Tibial artery (tissue), 4 donors: Measurements from ENCODE around the gene HDAC3.

Experiments used
- DNase-seq, 2 donors: peaks; one replicate each; pipeline ENCODE4 v3.0.0-alpha.2; 2019
- H3K27ac ChIP-seq, 2 donors: fragments of 200-600 bp; sonication (generic) in 1 of 2; 1 replicate in 1 of 2; 2 replicates in 1 of 2; pipeline ENCODE4 v1.5.1; 2018 to 2019; ENCODE audit warnings: mild to moderate bottlenecking in 1 of 2
- H3K27me3 ChIP-seq, 2 donors: fragments of 200-600 bp; sonication (generic) in 1 of 2; one replicate each; pipeline versions ENCODE4 v1.5.1 to v1.6.0; 2016 to 2019
- H3K36me3 ChIP-seq, 3 donors: fragments of 200-600 bp; sonication (generic) in 2 of 3; one replicate each; pipeline ENCODE4 v1.5.1; 2016 to 2019; ENCODE audit warnings: mild to moderate bottlenecking in 2 of 3
- H3K4me1 ChIP-seq, 4 donors: fragments of 200-600 bp; sonication (generic) in 2 of 4; 1 replicate in 3 of 4; 2 replicates in 1 of 4; pipeline ENCODE4 v1.5.1; 2016 to 2019
- H3K4me3 ChIP-seq, 2 donors: fragments of 200-600 bp; sonication (generic) in 1 of 2; 1 replicate in 1 of 2; 2 replicates in 1 of 2; pipeline ENCODE4 v1.5.1; 2018 to 2019; ENCODE audit warnings: mild to moderate bottlenecking in 2 of 2
- H3K9me3 ChIP-seq, 3 donors: fragments of 200-600 bp; sonication (generic) in 1 of 3; one replicate each; pipeline ENCODE4 v1.5.1; 2016 to 2019
- CTCF ChIP-seq, 2 experiments: fragments of 200-600 bp in 1 of 2; fragments of 450-650 bp in 1 of 2; IDR thresholded peaks; one replicate each; pipeline ENCODE4 v1.5.1; 2017 to 2019; ENCODE audit warnings: antibody characterized with exemption in 2 of 2, mild to moderate bottlenecking in 1 of 2, moderate library complexity in 1 of 2
- intact Hi-C: fragments of 100-400 bp; cut with DNase I; formaldehyde crosslinking; loops from one replicate; pipeline ENCODE4 v1.15.0; 2023; ENCODE audit warnings: low total_unique reads

Gene HDAC3

GRCh38 chr5:141646026-141646425 is 9.4 kb upstream of the HDAC3 start:
- TF ChIP-seq CTCF (IDR thresholded peaks at IDR 0.05): no peak
- H3K27ac ChIP-seq: no peak overlapping the region
- peaks cover 10 to 71% (median 52%) of the 10 kb centered on the region in 3 donors for H3K36me3 ChIP-seq
- no peaks in the 10 kb centered on the region for H3K9me3 ChIP-seq
- peaks cover 0 to 12% (median 8%) of the 10 kb centered on the region in 4 donors for H3K4me1 ChIP-seq
- H3K4me3 ChIP-seq: no peak overlapping the region
- DNase-seq: no peak
- intact Hi-C loops: no loop called here
- no peaks in the 10 kb centered on the region for H3K27me3 ChIP-seq

- Histone ChIP-seq H3K36me3 (peaks cover 10 to 63% (median 42%) of the 10 kb centered on the region in 3 donors), H3K4me1 (peaks cover 0 to 13% (median 10%) of the 10 kb centered on the region in 4 donors), H3K4me3 (no peak overlapping the region), H3K27ac (no peak overlapping the region), H3K27me3 (peaks cover 0 to 5% of the 10 kb centered on the region in 2 donors), H3K9me3 (no peaks in the 10 kb centered on the region)
- intact Hi-C loops: no loop called here
- TF ChIP-seq CTCF (IDR thresholded peaks at IDR 0.05): no peak
- DNase-seq: no peak
Observed at GRCh38 chr5:141641634-141642267, 5.1 kb upstream of the HDAC3 start.

- peaks cover 8 to 52% (median 32%) of the 10 kb centered on the region in 3 donors for H3K36me3 ChIP-seq
- no peak for DNase-seq
- H3K27ac ChIP-seq: no peak overlapping the region
- H3K4me1 ChIP-seq: peaks cover 0 to 18% (median 15%) of the 10 kb centered on the region in 4 donors
- TF ChIP-seq CTCF (IDR thresholded peaks at IDR 0.05): no peak
- H3K27me3 ChIP-seq: peaks cover 0 to 5% of the 10 kb centered on the region in 2 donors
- intact Hi-C loops: no loop called here
- H3K9me3 ChIP-seq: no peaks in the 10 kb centered on the region
- H3K4me3 ChIP-seq: no peak overlapping the region
Observed at GRCh38 chr5:141640698-141641097, 4.0 kb upstream of the HDAC3 start.

- H3K36me3 ChIP-seq: peaks cover 4 to 46% (median 25%) of the 10 kb centered on the region in 3 donors
- no peak for DNase-seq
- TF ChIP-seq CTCF (IDR thresholded peaks at IDR 0.05): no peak
- H3K4me1 ChIP-seq: peaks cover 0 to 24% (median 21%) of the 10 kb centered on the region in 4 donors
- H3K27ac ChIP-seq: no peak overlapping the region
- H3K9me3 ChIP-seq: no peaks in the 10 kb centered on the region
- intact Hi-C loops: no loop called here
- no peak overlapping the region for H3K4me3 ChIP-seq
- H3K27me3 ChIP-seq: peaks cover 0 to 5% of the 10 kb centered on the region in 2 donors
Observed at GRCh38 chr5:141640051-141640415, 3.4 kb upstream of the HDAC3 start.

- intact Hi-C loops: no loop called here
- no peak for DNase-seq
- H3K36me3 ChIP-seq: peaks cover 4 to 40% (median 21%) of the 10 kb centered on the region in 3 donors
Observed at GRCh38 chr5:141639357-141640050, 2.9 kb upstream of the HDAC3 start.

More at GRCh38 chr5:141639357-141640050, 2.9 kb upstream of the HDAC3 start:
- Histone ChIP-seq H3K9me3 (no peaks in the 10 kb centered on the region), H3K4me1 (peaks cover 0 to 29% (median 26%) of the 10 kb centered on the region in 4 donors), H3K27me3 (peaks cover 0 to 5% of the 10 kb centered on the region in 2 donors), H3K27ac (no peak overlapping the region), H3K4me3 (no peak overlapping the region)
- no peak for TF ChIP-seq CTCF (IDR thresholded peaks at IDR 0.05)
